ENCODE results near the gene P2RX6. TPM values are rescaled to one million over a fixed set of nuclear protein-coding genes. Genes with fewer than 3 reads are reported as not detected.

P2RX6 gene
- total and polyA plus RNA-seq, 2 of the 4 experiments (the other 2 are of a cell fraction) = 0.90 to 1.6 TPM

- TF ChIP-seq NFE2L2 (IDR thresholded peaks at IDR 0.05; ENCODE audit: low read depth, low read length) (no peak), RFX5 (IDR thresholded peaks at IDR 0.05; ENCODE audit: low read depth, low read length) (no peak), USF2 (IDR thresholded peaks at IDR 0.05; ENCODE audit: low read depth, low read length) (peak; percentile 80), BHLHE40 (IDR thresholded peaks at IDR 0.05; ENCODE audit: low read depth, low read length) (no peak)
- no peaks in the 10 kb centered on the region for H4K20me1 ChIP-seq (ENCODE audit: insufficient read depth, low read length)
- no peak overlapping the region for H2BK15ac ChIP-seq (ENCODE audit: low read depth, low read length)
- H2AFZ ChIP-seq (replicated peaks; ENCODE audit: low read length, poor library complexity) = peak overlapping the region; percentile 91
- 0 out of 2 replicates have a peak overlapping the region, but pooled peaks have one; percentile 22 for H3K4ac ChIP-seq (ENCODE audit: low read depth, low read length)
- H3K18ac ChIP-seq (ENCODE audit: low read depth, low read length) = no peak overlapping the region
- ChIA-PET POLR2A (ENCODE audit: unreplicated experiment) (no interaction called here), CTCF (no interaction called here)
- peak overlapping the region; percentile 23 to 28; a peak in 1 of 4 replicates for H4K8ac ChIP-seq (ENCODE audit: low read depth in 2 of 2, low read length in 2 of 2)
- peaks cover 28% of the 10 kb centered on the region for H3K9me1 ChIP-seq (ENCODE audit: insufficient read depth, low read length)
- dilution Hi-C loops (cut with HindIII; ENCODE audit: low sequenced_read_pairs, unreplicated experiment) = no loop called here
- H3K4me3 ChIP-seq (ENCODE audit: insufficient read depth, low read depth, low read length) = peak overlapping the region; percentile 10; the same call in 1 of the 2 replicates
- no peak overlapping the region for H3K56ac ChIP-seq (ENCODE audit: extremely low read depth, insufficient read depth, low read length)
- peak overlapping the region; percentile 5 for H2AK9ac ChIP-seq (replicated peaks; ENCODE audit: low read depth, low read length, poor library complexity)
- H3K27ac ChIP-seq (ENCODE audit: insufficient read depth, low read length) = no peak overlapping the region
- H2BK120ac ChIP-seq (ENCODE audit: low read depth, low read length) = no peak overlapping the region
- H3K23ac ChIP-seq (ENCODE audit: low read depth, low read length) = no peak overlapping the region
- H3K27me3 ChIP-seq (ENCODE audit: control insufficient read depth, insufficient read depth, low read length) = no peaks in the 10 kb centered on the region; the same call in 1 of the 2 replicates
- H4K5ac ChIP-seq (ENCODE audit: low read depth, low read length) = no peak overlapping the region
- peaks cover 10% of the 10 kb centered on the region for H3K9me3 ChIP-seq (ENCODE audit: control insufficient read depth, insufficient read depth, low read length)
- no peak overlapping the region for H3K9ac ChIP-seq (ENCODE audit: low read depth, low read length)
- 16% methylated on average over 6 of the region's 39 CpGs; no CpG with 5 or more reads in 1 of the 2 experiments for WGBS, 2 experiments (ENCODE audit: extremely low coverage in 2 of 2, insufficient read length in 1 of 2)
- H3K79me1 ChIP-seq (ENCODE audit: low read depth in 1 of 2, low read length in 2 of 2) = peaks cover 25 to 35% of the 10 kb centered on the region in 2 experiments
- H2BK5ac ChIP-seq (ENCODE audit: low read depth, low read length, poor library complexity, severe bottlenecking) = no peak overlapping the region
- H2AK5ac ChIP-seq (ENCODE audit: low read depth, low read length) = no peak overlapping the region
- intact Hi-C loops (cut with micrococcal nuclease) = no loop called here
- H2BK20ac ChIP-seq (ENCODE audit: low read depth, low read length) = no peak overlapping the region
- peak overlapping the region; percentile 27 for H3K4me2 ChIP-seq (ENCODE audit: low read depth, low read length)
- peak; percentile 67 for DNase-seq
- no TSS peak for BruUV-seq (replicated peaks)
- in situ Hi-C loops (cut with MboI; ENCODE audit: low sequenced_read_pairs) = no loop called here
- no peak overlapping the region for H3K14ac ChIP-seq (replicated peaks; ENCODE audit: low read depth, low read length)
- peak; percentile 40 for ATAC-seq (ENCODE audit: low read depth)
- H3K36me3 ChIP-seq (ENCODE audit: control insufficient read depth, insufficient read depth, low read length) = peaks cover 4% of the 10 kb centered on the region; the same call in 1 of the 2 replicates
- peaks cover 11% of the 10 kb centered on the region for H3K4me1 ChIP-seq (ENCODE audit: control insufficient read depth, insufficient read depth, low read length)
- H4K91ac ChIP-seq (ENCODE audit: insufficient read depth, low read depth, low read length) = no peak overlapping the region
These were observed 35.6 kb upstream of the P2RX6 start for GRCh38 chr22:20979243-20979809.
